DMS114 treated with DMSO at 0.1 percent for 48 hours (cell line): ENCODE results near the gene WDR3.

Experiments
- DNase-seq: peaks from one replicate; lab custom pipeline; 2025; ENCODE audit not compliant: unreplicated experiment; lab: John Stamatoyannopoulos, UW

Gene WDR3

GRCh38 chr1:117942293-117942692 is 12.8 kb downstream of the WDR3 start:
- DNase-seq, result no peak

DNA sequence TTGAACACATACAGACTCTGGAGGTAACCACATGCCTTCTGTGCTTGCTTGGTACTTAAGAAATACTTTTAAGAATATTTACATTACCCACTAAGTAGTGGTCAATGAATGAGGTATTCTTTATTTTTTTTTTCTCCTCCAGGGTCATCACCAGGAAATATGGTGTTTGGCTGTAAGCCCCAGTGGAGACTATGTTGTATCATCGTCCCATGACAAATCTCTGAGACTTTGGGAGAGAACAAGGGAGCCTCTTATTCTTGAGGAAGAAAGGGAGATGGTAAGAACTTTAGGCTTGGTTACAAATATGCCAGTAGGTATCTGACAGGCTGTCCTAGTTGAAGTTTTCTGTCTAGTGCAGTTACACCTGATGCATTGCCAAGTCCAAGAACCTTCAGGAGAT is 22.8 kb downstream of the WDR3 start:
- no peak for DNase-seq

GRCh38 chr1:117959364-117959763 is 29.8 kb downstream of the WDR3 start:
- no peak for DNase-seq

DNA sequence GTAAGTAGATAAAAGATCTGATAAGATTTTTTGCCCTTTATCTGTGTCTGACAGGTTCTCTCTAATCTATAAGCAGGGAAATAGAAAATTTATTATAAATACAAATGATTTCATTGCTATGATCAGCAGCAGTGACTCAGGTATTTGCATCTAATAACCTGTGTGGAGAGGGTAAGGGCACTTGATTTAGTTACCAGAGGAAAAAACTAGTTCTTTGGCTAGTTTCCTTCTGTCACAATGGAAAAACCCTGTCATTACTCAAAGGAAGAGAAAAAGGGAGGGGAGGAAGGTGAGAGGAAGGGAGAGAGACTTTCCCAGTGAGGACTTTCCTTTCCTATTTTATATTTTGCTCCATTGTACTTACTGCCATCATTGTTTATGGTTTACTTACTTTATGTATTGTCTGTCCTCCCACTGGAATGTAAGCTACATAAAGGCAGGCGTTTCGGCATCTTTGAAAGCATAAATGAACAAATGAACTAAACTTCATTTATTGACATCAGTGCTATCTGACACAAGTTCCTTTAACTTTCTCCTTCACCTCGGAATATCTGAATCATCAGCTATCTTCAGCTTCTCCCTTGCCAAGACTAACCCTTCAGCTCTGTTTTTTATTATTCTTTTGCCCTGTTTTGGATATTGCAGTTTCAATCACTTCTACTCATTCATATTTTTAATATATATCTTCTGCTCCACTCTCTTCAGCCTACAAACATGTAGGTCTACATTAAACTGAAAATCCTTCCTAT is 34.9 kb downstream of the WDR3 start:
- no peak for DNase-seq

DNA sequence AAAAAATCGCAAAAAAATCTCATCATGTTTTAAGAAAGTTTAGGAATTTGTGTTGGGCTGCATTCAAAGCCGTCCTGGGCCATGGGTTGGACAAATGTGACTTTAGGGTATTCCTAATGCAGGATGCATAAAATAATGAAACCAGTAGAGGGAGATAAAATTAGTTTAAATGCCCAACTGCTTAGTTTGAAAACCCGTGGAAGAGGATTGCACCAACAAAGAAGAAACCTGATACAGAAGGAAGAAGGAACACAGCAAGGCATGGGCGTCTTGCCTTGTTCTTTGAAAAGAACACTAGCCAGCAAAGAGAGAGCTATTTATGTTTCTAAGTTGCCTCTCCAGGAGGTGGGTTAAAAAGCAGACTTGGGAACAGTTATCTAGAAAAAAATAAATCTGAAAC is 37.9 kb downstream of the WDR3 start:
- DNase-seq, result no peak

DNA sequence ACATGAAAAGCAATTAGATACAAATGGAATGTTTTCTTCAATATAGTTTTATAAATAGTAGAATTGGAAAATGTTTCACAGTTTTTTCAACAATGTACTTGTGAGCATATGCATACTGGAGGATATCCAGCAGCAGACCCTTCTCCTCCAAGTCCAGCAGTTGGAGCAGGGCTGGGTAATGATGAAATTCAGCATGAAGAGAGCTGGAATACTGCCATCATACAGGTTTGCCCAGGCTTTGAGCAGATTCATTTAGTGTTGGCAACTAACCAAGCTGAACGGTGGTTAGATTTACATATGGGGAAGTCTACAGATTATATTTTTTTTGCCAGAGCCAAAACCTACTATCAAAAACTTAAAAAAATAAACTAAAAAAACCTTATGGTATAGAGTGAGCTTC is 38.3 kb downstream of the WDR3 start:
- no peak for DNase-seq

- DNase-seq, result no peak
Observed at GRCh38 chr1:117970252-117970651, 40.7 kb downstream of the WDR3 start.

- DNase-seq, result no peak
Observed at GRCh38 chr1:117971777-117972176, 42.2 kb downstream of the WDR3 start.

DNA sequence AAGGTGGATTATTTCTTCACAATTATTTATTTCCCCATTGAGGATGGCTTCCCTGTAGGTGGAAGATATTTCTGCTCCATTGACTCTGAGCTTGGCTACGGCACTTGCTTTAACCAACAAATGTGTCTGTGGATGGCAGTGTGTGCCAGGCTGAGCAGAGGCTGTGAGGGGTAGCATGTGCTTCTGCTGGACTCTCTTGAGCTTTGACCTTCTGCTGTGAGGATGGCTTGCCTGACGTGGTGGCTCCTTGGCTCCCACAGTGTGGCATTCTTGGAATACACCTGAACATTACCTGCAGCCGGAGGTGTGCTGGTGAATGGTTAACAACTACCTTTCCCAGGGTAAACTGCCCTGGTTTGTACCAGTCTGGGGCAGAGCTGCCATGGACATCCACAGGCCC is 46.8 kb downstream of the WDR3 start:
- DNase-seq, result no peak

DNA sequence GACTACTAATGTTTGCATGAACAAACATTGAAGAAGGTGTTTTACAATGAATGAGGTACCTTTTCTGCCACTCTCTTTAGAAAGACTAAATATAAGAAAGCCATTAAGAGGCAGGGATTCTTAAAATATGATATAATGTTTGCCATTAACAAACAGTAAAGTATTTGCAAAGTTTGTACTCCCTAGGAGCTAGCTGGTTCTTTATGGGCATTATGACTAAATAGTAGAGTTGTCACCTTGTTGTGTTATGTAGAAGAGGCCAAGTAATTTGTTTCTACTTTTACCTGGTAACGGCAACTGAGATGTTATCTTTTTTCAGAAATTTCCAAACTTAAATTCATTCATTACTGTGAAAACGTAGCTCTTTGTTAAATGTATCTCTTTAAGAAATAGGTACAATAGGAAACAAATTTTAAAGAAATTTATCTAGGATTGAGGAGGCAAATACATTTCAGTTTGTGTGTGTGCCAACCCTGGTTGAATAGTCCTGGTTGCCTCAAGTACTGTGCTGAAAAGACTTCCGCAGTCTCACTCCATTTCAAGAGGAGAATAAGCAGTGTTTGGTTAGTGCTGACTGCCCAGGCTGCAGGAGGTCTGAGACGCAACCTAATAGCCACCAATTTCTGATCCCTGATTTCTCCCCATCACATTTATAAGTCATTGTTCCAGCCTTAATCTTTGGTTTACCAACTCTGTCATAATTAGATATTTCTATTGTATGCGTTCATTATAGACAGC is 52.1 kb downstream of the WDR3 start:
- no peak for DNase-seq

- DNase-seq, result no peak
Observed at GRCh38 chr1:117985239-117985638, 55.7 kb downstream of the WDR3 start.

DNA sequence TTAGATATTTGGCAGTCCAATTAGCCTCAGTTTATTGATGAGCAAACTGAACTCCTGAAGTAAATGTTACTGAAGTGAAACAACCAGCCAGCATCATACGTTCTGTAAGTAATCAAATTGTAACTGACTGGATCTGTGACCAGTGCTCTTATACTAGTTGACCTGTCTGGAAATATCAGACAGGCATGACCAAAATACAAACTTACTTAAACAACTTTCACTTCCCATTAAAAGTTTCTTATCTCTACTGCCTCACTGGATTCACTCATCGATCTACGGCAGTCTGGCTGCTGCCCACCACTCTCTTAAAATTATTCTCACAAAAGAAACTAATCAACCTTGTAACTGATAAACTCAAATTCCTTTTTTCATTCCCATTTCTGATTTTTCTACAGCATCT is 56.4 kb downstream of the WDR3 start:
- DNase-seq, result no peak

DNA sequence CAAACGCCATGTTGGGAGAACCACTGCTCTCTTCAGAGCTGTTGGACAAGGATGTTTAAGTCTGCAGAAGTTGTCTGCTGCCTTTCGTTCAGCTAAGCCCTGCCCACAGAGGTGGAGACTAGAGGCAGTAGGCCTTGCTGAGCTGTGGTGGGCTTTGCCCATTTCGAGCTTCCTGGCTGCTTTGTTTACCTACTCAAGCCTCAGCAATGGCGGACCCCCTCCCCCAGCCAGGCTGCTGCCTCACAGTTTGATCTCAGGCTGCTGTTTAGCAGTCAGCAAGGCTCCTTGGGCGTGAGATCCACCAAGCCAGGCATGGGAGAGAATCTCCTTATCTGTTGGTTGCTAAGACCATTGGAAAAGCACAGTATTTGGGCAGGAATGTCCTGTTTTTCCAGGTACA is 74.8 kb downstream of the WDR3 start:
- no peak for DNase-seq

DNA sequence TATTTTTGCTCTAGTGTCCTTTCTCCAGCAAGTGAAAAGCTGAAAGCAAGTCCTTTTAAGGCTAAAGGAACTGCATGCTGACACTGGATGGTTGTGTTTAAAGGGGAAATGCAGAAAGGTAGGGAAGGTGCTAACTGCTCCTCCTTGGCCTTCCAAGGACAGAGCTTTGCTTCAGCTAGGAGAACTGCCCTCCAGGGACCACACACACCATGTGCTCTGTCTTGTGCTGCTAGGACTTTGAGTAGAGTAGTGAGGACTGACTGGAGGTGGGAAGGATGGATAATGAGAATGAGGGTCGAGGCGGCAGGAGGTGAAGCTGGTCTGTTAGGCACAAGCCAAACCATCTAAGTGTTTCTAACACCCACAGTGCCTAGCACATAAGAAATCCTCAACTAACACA is 77.9 kb downstream of the WDR3 start:
- DNase-seq, result no peak

- no peak for DNase-seq
Observed at GRCh38 chr1:118008011-118008410, 78.5 kb downstream of the WDR3 start.

DNA sequence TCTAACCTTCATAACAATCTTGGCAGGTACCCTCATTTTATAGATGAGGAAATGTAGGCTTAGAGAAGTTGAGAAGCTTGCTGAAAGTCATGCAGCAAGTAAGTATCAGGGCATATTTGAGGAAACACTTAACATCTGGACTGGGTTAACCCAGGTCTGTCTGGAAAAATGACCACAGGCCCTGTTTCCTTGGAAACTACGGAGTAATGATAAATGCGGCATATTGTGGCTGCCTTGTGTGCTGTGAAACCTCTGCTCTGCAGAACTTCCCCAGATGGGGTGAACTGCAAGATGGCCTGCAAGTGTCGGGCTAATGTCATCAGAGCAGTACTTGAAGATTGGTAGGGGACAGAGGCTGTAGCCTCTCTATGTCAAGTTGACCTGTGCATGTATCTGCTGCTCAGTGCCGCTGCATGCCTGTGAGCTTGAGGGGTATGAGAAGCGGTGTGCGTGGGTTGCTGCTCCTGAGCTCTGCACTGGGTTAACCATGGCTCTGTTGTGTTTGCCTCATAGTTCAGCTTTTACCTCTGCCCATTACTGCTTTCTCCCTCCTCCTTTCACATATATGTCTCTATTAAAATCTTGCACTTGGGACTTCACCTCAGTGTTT is 83.1 kb downstream of the WDR3 start:
- DNase-seq, result no peak

GRCh38 chr1:118013336-118013735 is 83.8 kb downstream of the WDR3 start:
- no peak for DNase-seq

DNA sequence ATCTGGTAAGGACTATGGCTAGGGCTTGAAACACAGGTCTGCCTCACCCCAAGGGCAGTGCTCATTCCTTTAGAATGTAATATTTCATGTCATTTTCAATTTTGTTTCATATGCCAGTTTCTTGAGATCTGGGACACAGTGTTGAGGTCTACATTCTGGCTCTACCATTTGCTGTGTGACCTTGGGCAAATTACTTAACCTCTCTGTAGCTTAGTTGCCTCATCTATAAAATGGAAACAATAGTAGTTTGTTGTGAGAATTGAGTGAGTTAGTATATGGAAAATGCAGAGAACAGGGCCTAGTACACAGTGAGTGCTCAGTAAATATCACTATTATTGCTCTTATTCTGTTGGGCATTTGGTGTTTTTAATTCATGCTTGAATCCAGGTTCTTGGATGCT is 84.4 kb downstream of the WDR3 start:
- DNase-seq, result no peak
